H7 (cell line): ENCODE measurements around the gene SRD5A1. TPM values are rescaled to one million over a fixed set of nuclear protein-coding genes. Genes with fewer than 3 reads are reported as not detected.

Experiments used
- DNase-seq: peaks from one replicate; pipeline ENCODE4 v3.0.0; 2012
- H3K27me3 ChIP-seq: 2 replicates; pipeline ENCODE4 v1.6.0; 2011; ENCODE audit warnings: mild to moderate bottlenecking, low read length; ENCODE audit not compliant: control insufficient read depth, insufficient read depth
- H3K36me3 ChIP-seq: replicated peaks from 2 replicates; pipeline ENCODE4 v1.5.1; 2011; ENCODE audit warnings: low read length; ENCODE audit not compliant: control insufficient read depth, insufficient read depth
- H3K4me3 ChIP-seq: 2 replicates; pipeline ENCODE4 v1.5.1; 2011; ENCODE audit warnings: low read depth, mild to moderate bottlenecking, control low read depth, low read length, moderate library complexity; ENCODE audit not compliant: insufficient read depth
- total RNA-seq: library from RNA; depleted of rRNA; stranded (reverse); fragments of >200 nt; shearing (Covaris generic); gene quantifications from 2 replicates; pipeline ENCODE4 v1.2.3, GENCODE V29; 2014

Gene SRD5A1
- total RNA-seq, 1 experiment from 2014 or later: 17.1 TPM

GRCh38 chr5:6712142-6712576 lies 78.9 kb downstream of the SRD5A1 start:
- DNase-seq: peak; percentile 73
- H3K27me3 ChIP-seq: no peaks in the 10 kb centered on the region
- H3K4me3 ChIP-seq: peak overlapping the region; percentile 74
- H3K36me3 ChIP-seq: peaks cover 2% of the 10 kb centered on the region; the same call in 1 of the 2 replicates

- H3K4me3 ChIP-seq: peak overlapping the region; percentile 74
- peaks cover 2% of the 10 kb centered on the region; the same call in 1 of the 2 replicates for H3K36me3 ChIP-seq
- DNase-seq: peak; percentile 99
- H3K27me3 ChIP-seq: no peaks in the 10 kb centered on the region
Measured at GRCh38 chr5:6712577-6713273, 79.5 kb downstream of the SRD5A1 start.

- no peaks in the 10 kb centered on the region for H3K27me3 ChIP-seq
- H3K4me3 ChIP-seq: peak within 1 kb of the TSS; percentile 74
- DNase-seq: peak; percentile 85
- H3K36me3 ChIP-seq: peaks cover 2% of the 10 kb centered on the region; the same call in 1 of the 2 replicates
Measured at GRCh38 chr5:6713274-6714225, 80.3 kb downstream of the SRD5A1 start, which contains the start of gene TENT4A. Gene TENT4A (plus strand): TSS chr5:6713432. CDS start chr5:6713984, 552 bp downstream.

GRCh38 chr5:6714226-6715041 lies 81.2 kb downstream of the SRD5A1 start:
- peak; percentile 77 for DNase-seq
- Histone ChIP-seq H3K4me3 (peak overlapping the region; percentile 59), H3K36me3 (peaks cover 2% of the 10 kb centered on the region; the same call in 1 of the 2 replicates), H3K27me3 (no peaks in the 10 kb centered on the region)

GRCh38 chr5:6715271-6715670 lies 82.0 kb downstream of the SRD5A1 start:
- peaks cover 2% of the 10 kb centered on the region; the same call in 1 of the 2 replicates for H3K36me3 ChIP-seq
- no peaks in the 10 kb centered on the region for H3K27me3 ChIP-seq
- H3K4me3 ChIP-seq: peak overlapping the region; percentile 59
- peak; percentile 10 for DNase-seq

- no peaks in the 10 kb centered on the region for H3K27me3 ChIP-seq
- H3K4me3 ChIP-seq: no peak overlapping the region; the same call in 1 of the 2 replicates
- peak; percentile 20 for DNase-seq
- peaks cover 2% of the 10 kb centered on the region; the same call in 1 of the 2 replicates for H3K36me3 ChIP-seq
Measured at GRCh38 chr5:6715758-6716628, 82.8 kb downstream of the SRD5A1 start.

- Histone ChIP-seq H3K36me3 (peaks cover 2% of the 10 kb centered on the region; the same call in 1 of the 2 replicates), H3K27me3 (no peaks in the 10 kb centered on the region), H3K4me3 (no peak overlapping the region)
- no peak for DNase-seq
Measured at GRCh38 chr5:6716629-6717149, 83.4 kb downstream of the SRD5A1 start.

- no peak overlapping the region for H3K4me3 ChIP-seq
- DNase-seq: no peak
Measured at GRCh38 chr5:6717247-6717646, 84.0 kb downstream of the SRD5A1 start.

GRCh38 chr5:6717687-6718086 lies 84.4 kb downstream of the SRD5A1 start:
- no peak for DNase-seq
- Histone ChIP-seq H3K36me3 (peaks cover 2% of the 10 kb centered on the region; the same call in 1 of the 2 replicates), H3K4me3 (no peak overlapping the region), H3K27me3 (no peaks in the 10 kb centered on the region)

More at GRCh38 chr5:6717247-6717646, 84.0 kb downstream of the SRD5A1 start:
- Histone ChIP-seq H3K27me3 (no peaks in the 10 kb centered on the region), H3K36me3 (peaks cover 2% of the 10 kb centered on the region; the same call in 1 of the 2 replicates)

GRCh38 chr5:6718161-6718681 lies 85.0 kb downstream of the SRD5A1 start:
- DNase-seq: no peak
- H3K27me3 ChIP-seq: no peaks in the 10 kb centered on the region

GRCh38 chr5:6718718-6719117 lies 85.5 kb downstream of the SRD5A1 start:
- no peaks in the 10 kb centered on the region for H3K27me3 ChIP-seq
- DNase-seq: no peak
- peaks cover 2% of the 10 kb centered on the region; the same call in 1 of the 2 replicates for H3K36me3 ChIP-seq
- no peak overlapping the region for H3K4me3 ChIP-seq

More at GRCh38 chr5:6718161-6718681, 85.0 kb downstream of the SRD5A1 start:
- H3K36me3 ChIP-seq: peaks cover 2% of the 10 kb centered on the region; the same call in 1 of the 2 replicates
- no peak overlapping the region for H3K4me3 ChIP-seq

GRCh38 chr5:6719417-6719816 lies 86.2 kb downstream of the SRD5A1 start:
- Histone ChIP-seq H3K4me3 (no peak overlapping the region), H3K27me3 (no peaks in the 10 kb centered on the region), H3K36me3 (peaks cover 2% of the 10 kb centered on the region; the same call in 1 of the 2 replicates)
- no peak for DNase-seq
